T-helper 1 cell (primary cell): ENCODE data around the gene PSMD11.
"Not testable (repeated sequence)": the region's sequence is repeated elsewhere in the genome, so short reads cannot be mapped to it uniquely, and the experiment has no call there.

Experiments used
- DNase-seq, 5 donors: peaks; one replicate each; pipeline ENCODE4 v3.0.0-alpha.2; 2012 to 2020
- total RNA-seq, 4 donors: gene quantifications; one replicate each; lab custom pipeline; 2026; lab: John Stamatoyannopoulos, UW

Gene PSMD11
- total RNA-seq, result 46.8 to 63.3 (median 52.1) reads per million in 4 donors

DNA sequence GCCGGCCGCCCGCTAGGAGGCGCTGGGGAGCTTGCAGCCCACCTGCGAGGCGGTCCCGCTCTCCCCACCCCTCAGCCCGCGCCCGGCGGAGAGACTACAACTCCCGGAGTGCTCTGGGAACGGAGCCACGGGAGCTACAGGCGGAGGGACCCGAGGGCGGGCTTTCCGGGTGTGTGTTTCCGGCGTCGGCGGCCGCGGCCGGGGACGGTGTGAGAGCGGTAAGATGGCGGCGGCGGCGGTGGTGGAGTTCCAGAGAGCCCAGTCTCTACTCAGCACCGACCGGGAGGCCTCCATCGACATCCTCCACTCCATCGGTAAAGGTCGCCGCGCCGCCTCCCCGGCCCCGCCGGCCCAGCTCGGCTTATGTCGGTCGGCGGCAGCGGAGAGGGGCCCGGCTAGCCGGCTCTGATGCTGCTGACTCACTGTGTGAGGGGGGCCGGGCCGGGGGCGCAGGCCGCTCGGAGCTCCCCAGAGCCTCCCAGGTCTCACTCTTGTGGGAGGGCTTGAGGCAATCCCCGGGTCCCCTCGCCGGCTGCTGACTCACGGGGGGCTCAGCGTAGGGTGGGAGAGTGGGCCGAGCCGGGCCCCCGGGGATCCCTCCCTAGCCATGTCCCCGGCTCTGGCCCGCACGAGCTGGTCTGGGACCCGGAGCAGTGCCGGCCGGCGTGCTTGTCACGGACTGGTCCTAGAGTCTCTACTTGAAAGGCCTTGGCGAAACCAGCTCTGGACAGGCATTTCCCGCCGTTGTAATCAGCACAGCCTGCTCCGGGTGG is at the start of gene PSMD11:
Gene PSMD11 (plus strand): TSS at position 210 of the 773 bp plus-strand sequence. CDS start 14 bp downstream, at position 224.
- DNase-seq, result peak; percentile 97 to 99 (median 98)

DNA sequence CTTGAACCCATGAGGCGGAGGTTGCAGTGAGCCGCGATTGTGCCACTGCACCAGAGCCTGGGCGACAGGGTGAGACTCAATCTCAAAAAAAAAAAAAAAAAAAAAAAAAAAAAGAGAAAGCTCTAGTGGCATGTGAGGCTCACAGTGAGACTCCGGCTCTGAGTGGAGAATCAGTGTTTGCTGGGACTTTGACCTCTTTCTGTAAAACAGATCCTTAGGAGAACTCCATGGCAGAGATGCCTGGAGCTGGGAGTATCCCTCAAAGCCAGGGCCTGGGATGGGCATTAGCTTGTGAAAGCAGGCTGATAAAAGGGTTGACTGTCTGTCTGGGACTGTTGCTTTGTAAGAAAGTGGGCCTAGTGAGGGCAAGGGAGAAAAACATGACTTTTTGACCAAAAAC is 48.0 kb upstream of the PSMD11 start:
- no peak for DNase-seq

DNA sequence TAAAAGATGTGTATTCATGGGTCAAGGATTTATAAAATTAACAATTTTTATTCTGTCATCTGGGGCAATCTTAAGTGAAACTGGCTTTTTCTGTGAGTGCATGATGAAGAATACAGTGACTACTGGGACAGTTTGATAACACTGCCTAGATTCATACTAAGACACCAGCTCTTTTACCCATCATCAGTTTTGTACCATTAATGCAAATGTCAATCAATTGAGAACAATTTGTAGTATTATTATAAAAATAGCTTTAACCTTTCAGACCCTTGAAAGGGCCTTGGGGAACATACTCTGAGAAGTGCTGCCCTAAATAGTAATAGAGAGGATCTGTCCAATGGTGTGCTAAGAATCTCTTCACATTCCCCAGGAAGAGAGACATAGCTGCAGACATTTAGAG is 45.4 kb upstream of the PSMD11 start:
- DNase-seq, result no peak

DNA sequence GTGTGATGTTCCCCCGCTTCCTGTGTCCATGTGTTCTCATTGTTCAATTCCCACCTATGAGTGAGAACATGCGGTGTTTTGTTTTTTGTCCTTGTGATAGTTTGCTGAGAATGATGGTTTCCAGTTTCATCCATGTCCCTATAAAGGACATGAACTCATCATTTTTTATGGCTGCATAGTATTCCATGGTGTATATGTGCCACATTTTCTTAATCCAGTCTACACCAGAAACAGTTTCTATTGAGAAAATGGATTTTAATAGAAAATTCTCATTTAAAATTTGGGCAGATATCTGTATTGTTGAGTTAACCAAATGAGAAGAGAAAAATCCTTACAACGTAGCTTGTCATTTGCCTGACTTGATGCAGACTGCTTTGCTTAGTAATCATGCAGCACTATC is 34.2 kb upstream of the PSMD11 start:
- DNase-seq, result not testable (repeated sequence)

DNA sequence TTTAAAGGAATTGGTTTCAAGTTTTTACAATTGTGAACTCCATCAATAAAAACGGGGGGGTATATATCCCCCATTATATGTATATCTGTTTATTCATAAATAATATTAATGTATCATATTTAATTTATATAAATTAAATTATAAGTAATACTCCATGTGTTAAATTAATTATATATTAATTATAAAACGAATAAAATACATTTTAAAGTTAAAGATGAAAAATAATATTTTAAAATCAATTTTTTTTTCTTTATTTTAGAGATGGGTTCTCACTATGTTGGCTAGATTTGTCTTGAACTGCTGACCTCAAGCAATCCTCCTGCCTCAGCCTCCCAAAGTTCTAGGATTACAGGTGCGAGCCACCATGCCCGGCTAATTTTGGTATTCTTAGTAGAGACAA is 17.4 kb upstream of the PSMD11 start:
- DNase-seq, result no peak

DNA sequence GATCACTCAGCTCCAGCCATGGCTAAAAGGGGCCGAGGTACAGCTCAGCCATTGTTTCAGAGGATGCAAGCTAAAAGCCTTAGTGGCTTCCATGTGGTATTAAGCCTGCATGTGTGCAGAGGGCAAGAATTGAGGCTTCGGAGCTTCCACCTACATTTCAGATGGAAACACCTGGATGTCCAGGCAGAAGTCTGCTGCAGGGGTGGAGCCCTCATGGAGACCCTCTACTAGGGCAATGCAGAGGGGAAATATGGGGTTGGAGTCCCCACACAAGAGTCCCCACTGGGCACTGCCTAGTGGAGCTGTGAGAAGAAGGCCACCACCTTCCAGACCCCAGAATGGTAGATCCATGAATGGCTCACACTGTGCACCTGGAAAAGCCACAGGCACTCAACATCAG is 14.7 kb upstream of the PSMD11 start:
- DNase-seq, result no peak

DNA sequence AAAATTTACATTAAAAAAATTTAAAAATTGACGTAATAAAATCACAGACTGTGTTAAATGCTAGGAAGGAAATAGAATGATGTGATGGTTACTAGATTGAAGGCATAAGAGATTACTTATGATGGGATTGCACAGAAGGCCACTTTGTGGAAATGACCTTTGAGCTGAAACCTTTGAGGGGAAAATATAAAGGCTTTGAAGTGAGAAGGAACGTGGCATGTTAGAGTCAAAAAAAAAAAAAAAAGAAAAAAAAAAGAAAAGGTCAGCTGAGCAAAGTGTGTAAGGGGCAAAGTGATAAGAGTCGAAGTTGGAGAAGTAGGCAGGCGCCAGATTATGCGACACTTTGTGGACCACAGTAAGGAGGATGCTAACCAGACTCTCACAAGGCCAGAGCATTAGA is 3.6 kb upstream of the PSMD11 start:
- no peak for DNase-seq

DNA sequence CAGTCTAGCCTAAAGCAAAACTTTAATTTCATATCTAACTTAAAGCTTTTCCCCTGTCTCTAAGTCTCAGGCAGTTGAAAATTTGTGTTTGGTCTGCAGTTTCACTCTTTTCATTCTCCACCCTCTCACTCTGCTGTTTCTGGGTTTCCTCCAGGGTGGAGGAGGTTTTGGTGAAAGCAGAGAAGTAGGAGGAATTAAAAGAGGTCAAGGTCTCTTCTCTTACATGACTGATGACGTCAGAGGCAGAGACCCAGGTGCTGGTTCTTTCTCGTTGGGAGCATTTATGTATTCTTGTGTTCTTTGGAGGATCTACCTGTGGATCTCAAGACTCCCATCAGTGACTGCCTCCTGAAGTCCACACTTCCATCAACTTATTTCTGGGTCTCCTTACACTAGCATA is 2.4 kb upstream of the PSMD11 start:
- DNase-seq, result no peak

DNA sequence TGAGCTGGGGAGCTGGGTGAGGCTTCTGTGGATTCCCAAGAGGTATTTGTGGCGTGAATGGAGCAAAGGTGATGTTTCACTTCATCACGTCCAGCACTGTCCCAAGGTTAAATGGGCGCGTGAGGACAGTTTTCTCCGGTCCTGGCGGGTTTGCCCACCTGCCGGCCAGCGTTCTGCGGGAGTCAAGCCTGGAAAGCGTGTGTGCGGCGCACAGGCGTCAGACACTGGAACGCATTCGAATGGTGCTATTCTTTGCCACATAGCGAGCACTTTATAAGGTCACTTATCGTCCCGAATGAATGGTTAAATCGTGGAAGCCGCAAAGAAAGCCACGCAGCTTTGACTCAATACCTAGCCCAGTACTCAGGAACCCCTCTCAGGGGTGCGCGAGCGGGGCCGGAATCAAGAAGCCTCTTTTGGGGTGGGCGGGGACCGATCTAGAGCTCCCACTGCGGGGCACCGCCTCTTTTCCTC is 446 bp upstream of the PSMD11 start:
- no peak for DNase-seq

DNA sequence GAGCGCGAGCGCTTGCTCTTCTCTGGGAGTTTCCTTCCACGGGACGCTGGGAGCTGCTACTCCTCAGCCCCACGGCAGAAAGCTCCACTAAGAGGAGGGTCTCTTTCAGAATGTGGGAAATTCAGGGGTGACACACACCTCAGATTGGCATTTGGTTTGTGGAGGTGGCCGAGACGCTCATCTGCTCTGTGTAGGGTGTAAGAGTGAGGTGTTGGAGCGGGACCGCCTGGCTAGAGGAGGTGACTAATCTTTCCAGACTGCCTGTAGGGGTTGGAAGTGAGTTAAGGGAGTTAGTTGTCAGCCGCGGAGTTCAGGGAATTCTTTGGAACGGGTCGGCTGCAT is 735 bp downstream of the PSMD11 start:
- DNase-seq, result peak in 2 of 5 donors; percentile 6 to 14

DNA sequence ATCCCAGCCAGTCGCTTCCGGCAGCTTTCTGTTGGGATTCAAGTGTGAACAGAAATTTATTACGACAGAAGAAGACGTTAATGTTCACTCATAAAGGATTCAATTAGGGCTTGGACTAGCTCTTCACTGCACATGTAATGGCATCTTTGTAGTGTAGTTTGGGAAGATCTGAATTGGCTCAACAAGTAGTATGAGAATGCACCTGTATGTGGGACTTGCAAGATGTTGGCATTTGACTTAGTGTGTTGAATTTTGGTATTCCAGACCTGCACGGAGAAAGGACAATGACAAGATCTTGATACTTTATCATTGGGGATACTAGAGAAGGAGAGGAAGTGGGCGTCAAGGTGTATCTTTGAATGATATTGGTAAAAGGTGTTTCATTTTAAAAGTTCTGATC is 1.2 kb downstream of the PSMD11 start:
- no peak for DNase-seq

DNA sequence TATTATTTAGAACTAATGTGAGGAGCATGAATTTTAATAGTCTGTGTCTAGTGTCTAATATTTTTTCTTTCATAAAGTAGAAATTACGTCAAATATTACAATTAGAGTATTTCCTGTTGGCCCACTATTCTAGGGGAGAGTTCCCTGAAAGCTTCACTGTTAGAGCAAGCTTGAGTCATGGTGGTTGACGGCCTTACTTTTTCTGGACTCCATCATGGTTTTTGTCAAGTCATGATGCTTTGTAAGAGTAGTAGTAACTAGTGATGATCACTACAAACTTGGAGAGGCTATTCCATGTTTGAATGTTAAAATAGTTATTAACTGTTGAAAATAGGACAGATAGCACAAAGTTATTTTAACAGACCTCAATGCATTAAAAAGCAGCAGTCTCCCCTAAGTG is 1.7 kb downstream of the PSMD11 start:
- DNase-seq, result no peak

DNA sequence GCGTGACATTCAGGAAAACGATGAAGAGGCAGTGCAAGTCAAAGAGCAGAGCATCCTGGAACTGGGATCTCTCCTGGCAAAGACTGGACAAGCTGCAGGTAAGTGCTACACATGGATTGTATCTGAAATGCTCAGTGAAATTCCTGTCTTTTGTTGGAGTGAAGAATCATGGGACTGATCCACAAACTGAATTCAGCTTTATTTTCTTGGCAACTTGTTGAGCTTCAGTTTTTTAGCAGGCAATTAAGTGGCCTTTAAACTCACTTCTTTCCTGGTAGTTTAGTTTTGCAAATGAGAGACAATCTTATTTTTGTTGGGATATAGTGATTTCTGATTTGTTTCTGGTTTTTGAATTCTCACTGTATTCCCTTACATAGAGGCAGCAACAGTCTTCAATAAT is 2.6 kb downstream of the PSMD11 start:
- no peak for DNase-seq

DNA sequence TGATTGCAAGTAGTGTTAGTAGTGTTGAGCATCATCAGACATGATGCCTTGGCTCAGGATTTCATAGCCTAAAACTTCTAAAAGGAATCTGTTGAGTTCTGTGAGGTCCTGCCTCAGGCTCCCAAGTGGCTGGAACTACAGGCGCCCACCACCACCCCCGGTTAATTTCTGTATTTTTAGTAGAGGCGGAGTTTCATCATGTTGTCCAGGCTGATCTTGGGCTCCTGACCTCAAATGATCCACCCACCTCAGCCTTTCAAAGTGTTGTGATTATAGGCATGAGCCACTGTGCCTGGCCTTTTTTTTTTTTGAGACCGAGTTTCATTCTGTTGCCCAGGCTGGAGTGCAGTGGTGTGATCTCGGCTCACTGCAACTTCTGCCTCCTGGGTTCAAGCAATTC is 5.7 kb downstream of the PSMD11 start:
- DNase-seq, result no peak

DNA sequence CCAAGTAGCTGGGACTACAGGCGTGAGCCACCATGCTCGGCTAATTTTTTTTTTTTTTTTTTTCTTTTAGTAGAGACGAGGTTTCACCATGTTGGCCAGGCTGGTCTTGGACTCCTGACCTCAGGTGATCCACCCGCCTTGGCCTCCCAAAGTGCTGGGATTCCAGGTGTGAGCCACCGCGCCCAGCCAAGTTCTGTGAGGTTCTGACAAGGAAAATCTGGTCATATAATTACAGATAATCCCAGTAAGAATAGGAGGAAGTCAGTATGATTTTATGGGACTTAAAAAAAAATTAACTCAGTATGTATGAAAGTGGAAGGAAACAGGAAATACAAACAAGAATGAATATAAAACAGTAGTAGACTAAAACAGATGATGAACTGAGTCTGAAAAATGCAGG is 6.1 kb downstream of the PSMD11 start:
- DNase-seq, result not testable (repeated sequence)

DNA sequence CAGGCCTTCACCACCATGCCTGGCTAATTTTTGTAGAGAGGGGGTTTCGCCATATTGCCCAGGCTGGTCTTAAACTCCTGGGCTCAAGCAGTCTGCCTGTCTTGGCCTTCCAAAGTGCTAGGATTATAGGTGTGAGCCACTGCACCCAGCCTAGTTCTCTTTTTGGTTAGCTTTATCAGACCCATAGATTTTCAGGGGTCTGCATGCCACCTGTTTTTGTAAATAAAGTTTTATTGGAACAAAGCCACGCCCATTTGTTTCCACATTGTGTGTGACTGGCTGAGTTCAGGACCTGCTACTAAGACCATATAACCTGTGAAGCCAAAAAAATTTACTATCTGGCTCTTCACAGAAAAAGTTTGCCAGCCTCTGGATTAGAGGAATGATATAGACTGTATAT is 7.6 kb downstream of the PSMD11 start:
- DNase-seq, result no peak

DNA sequence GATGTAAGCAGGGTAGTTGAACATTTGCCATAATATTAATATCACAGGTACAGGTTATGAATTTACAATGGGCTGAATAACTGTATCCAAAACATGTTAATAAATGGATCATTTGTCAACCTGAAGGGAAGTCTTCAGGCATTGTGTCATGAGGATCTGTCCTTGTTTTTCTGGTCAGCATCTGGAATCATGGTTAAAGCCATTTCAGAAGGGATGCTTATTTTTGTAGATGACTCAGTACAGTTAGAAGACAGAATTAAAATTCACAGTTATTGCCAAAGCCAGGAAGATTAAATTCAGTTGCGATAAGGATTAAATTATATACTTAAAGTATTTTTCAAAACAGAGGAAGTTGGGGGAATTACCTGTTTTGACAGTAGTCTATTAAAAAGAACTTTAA is 8.0 kb downstream of the PSMD11 start:
- DNase-seq, result no peak

DNA sequence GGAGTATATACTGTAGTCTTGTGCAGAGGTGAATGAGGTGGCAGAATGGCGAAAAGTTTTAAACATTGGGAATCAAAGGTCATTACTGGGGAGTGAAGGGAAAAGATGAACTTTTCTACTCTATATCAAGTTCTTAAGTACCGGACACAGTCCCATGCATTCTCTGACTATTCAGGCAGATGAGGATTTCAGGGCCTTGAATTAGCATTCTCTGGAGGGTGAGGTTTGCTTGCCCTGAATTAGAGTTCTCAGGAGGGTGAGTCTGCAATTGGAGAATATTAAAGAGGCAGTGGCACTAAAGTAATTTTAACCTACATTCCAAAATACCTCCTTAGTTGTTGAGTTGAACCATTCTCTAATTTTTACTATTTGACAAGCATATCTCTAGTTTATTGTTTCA is 9.1 kb downstream of the PSMD11 start:
- DNase-seq, result no peak

DNA sequence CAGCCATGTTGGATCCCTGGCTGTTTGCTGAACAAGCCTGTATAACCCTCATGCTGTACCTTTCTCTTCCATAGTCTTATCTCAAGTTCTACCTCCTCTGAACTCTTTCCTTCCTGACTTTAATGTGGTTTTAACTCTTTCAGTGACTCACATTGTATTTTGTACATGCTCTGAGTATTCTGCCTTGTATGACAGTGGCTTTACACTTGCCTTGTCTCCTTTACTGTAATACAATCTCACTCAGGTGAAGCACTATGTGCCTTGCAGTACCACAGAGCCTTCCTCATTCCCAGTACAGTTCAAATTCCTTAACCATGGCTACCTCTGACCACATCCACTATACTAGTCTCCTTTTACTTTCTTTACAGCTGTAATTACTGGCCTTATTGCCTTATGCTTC is 14.1 kb downstream of the PSMD11 start:
- no peak for DNase-seq

DNA sequence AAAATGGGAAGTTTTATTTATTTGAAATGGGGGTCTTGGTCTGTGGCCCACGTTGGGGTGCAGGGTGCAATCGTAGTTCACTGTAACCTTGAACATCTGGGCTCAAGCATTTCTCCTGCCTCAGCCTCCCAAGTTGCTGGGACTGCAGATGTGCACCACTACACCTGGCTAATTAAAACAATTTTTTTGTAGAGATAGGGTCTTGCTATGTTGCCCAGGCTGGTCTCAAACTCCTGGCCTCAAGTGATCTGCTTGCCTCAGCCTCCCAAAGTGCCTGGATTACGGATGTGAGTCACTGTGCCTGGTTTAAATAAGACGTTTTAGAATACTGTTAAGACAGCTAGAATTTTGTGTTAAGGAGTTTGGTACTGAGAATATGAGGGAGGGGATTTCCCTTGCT is 15.7 kb downstream of the PSMD11 start:
- DNase-seq, result no peak

DNA sequence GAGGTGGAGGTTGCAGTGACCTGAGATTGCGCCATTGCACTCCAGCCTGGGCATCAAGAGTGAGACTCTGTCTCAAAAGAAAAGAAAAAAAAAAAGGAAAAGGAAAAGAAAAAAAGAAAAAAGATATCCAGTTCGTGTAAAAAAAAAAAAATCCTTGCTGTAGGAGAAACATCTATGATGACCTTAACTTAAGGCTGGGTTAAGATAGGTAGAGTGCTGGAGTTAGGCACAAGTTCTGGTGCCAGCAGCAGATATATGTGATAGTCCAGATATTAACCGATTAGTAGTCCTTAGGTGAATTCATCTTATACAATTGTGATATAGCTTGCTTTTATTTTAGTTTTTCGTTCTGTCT is 17.2 kb downstream of the PSMD11 start:
- no peak for DNase-seq

DNA sequence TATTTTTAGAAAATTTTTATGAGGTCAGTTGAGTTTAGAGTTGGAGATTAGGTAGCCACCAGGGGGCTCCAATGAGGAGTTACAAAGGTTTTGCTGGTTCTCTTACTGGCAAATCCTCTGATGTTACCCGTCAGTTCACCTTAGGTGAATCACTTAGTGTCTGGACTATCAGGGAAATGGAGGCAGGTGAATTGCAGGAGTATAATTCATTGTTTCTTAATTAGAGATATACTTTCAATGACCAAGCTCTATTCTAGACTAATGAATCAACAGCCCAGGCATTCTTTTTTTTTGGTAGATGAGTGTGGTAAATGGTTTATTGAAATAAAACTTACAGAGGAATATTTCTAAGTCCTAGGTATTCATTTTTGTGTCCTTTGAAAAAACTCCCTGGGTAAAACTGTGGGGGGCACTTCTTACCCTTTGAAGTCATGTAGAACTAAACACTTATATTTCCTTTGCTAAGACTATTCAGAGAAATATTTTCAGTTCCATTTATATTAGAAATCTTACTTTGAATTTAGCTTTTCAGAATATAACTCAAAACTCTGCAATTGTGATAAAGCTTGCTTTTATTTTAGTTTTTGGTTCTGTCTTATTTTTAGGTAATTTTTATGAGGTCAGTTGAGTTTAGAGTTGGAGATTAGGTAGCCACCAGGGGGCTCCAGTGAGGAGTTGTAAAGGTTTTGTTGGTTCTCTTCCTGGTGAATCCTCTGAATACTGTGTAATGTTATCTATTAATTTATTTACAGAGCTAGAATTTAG is 17.7 kb downstream of the PSMD11 start:
- peak; percentile 15 to 69 (median 49) for DNase-seq

DNA sequence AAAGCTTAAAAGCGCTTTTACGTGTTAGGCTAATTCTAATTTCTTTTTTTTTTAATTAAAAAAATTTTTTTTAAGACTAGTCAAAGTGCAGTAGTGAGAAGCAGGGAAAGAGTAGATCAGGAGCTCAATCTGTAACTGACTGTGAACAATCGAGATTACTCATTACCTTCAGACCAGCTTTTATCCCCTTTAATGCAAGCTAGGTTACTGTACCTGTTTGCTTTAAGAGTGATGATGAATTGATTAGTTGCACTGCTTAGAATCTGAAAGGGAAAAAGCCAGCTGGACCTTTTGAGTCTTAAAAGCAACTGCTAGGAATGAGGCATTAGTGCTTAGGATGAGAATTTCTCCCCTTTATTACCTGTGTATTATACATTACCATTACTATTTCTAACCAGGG is 19.0 kb downstream of the PSMD11 start:
- DNase-seq, result no peak

DNA sequence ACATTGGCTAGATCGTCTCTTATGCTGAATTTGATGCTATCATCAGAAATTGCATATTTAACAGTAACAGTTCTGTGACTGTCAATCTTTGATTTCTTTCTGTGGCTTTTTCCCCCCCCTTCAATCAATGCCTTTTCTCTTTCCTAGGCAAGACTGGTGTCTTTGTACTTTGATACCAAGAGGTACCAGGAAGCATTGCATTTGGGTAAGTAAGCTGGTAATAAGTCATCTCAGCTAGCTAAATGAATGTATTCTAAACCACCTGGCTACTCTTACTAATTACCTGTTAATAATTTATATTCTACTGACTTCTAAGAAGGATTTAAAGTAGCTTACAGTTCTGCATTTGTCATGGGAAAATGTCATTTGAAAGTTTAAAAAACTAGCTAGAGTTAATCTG is 20.1 kb downstream of the PSMD11 start:
- DNase-seq, result no peak
